HG03460 (cell line): ENCODE measurements around the gene P2RY6.

Experiments
- ATAC-seq: cut with Tn5 transposase; IDR thresholded peaks from one replicate; pipeline ENCODE4 v1.9.1; 2021; ENCODE audit not compliant: unreplicated experiment

Gene P2RY6

DNA sequence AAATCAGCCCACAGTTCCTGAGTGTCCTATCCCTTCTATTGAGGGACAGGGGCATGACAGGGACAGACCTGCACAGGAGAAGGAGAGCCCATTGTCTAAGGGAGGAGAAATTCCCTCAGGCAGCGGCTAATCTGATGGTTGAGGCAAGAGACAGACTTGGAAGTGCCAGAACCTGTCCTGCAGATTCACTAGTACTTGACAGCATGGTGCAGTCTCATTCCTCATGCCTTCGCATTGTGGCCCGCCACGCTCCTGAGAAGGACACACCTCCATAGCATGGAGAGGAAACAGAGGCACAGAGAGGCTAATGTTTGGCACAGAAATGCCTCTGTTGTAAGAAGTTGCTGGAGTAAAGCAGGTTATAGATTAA, 3.2 kb downstream of the P2RY6 start:
- ATAC-seq, result no peak

DNA sequence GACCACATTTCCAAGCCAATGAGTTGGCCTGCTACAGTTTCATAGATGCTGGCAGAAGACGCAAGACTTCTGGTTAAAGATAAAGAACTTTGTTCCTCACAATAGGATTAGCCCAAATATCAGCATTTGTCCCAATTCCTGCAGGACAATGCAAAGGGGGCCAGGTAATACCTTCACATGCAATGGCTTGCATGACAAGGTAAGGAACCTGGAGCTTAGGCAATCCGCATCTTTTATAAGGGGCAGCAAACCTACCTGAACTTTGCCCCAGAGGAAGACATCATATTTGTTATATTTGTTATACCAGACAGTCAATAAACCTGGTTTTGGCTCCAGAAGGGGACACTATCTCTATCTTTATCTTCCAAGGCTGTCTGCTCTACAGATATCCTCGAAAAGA, 5.3 kb downstream of the P2RY6 start:
- ATAC-seq, result no peak

DNA sequence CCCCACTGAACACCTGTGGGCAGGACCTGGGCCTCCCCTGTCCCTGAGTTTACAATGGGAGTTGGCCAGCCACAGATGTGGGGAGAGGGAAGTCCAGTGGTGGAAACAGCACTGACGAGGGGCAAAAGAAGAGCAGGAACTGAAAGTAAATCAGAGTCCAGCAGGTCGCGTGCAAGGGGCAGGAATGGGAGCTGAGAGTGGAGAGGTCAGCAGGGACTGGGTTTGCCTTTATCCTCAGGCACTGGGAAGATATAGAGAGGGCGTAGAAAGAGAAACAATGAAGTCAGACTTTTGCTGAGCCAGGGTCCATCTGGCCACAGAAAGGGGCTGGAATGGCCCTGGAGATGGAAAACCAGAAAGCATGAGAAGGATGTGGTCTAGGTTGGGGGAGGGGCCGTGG, 8.5 kb downstream of the P2RY6 start:
- no peak for ATAC-seq

DNA sequence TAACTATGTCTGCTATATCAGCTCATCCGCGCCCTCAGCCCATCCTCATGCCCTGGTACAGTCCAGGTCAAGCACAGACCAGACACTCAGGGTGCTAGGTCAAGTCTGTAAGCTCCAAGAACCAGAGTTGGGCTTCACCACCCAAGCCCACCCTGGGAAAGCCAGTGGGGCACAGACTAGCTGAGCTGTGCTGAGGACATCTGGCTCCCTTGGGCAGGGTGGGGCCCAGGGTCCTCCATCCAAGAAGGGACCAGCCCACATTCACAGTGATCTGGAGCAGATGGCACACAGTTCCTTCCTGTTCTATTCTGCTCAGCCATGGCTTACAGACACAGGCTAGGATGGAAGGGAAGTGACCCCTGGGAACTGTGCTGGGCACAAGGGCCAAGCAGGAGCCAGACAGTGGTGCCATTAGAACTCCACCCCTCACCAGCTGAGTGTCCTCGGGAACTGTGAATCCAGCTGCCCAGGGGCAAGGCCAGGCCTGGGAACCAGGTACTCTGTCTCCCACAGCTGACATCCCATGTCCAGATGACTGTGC, 9.1 kb downstream of the P2RY6 start:
- no peak for ATAC-seq

DNA sequence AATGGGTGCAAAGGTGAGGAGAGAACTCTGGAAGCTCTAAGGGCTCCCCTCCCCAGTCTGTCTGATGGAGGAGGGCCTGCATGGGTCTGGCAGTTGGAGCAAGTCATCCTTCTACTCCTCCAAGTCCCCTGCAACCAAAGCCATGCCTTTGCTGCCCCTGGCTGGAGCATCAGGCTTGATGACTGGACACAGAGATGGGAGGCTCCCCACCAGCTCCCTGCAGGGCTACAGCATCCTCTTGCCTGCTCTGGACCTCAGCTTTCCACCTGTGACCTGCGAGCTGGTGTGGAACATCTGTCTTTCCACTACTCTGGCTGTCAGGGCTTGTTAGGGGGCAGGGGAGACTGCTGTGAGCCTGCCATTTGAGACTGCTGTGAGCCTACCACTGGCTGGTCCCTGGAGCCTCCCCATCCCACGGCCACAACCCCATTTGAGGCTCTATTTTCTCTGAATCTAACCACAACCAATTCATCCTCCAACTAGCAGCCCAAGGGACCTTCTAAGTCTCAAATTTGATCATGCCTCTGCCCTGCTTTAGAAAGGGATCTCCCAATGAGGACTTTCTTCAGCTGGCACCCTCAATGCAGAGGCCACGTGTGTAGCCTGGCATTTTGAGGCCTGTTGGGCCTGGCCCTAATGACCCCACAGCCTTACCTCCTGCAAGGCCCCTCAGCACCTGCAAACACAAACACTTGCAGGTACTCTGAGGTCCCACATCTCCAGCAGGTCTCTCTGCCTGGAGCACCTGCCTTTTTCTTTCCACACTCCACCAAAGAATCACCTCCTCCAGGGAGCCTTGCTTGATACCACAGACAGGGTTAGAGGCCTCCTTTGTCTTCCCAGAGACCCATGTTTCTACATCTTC, 9.9 kb downstream of the P2RY6 start:
- no peak for ATAC-seq

DNA sequence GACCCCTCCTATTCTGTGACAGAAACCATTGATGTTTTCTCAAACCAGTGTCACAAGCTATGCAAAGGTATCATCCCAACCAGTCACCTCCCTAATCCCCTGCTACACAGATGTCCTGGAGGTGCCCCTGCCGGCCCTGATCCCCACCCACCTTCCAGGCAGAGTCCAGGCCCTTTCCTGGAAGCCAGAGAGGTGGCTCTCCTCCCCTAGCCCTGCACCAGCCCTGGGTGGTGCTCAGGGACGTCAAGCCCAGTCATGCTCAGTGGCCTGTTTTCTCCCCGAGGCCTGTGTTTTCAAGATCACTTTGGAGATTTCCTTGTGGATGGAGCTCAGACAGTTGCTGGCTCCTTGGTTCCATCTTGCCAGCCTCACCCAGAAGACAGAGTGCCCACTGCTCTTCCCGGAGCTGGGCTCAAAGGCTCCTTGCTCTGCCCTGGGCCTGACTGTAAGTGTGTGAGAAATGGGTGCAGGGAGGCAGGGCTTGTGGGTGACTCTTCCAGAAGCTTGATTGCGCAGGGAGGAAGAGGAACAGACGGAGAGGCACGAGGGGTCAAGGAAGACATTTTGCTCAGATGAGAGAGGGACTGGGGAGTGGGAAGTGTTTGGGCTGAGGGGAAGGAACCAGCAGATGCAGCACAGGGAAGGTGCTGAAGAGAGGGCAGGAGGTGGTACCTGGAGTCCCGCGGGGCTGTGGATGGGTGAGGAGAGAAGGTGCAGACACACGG, 11.3 kb downstream of the P2RY6 start:
- no peak for ATAC-seq

DNA sequence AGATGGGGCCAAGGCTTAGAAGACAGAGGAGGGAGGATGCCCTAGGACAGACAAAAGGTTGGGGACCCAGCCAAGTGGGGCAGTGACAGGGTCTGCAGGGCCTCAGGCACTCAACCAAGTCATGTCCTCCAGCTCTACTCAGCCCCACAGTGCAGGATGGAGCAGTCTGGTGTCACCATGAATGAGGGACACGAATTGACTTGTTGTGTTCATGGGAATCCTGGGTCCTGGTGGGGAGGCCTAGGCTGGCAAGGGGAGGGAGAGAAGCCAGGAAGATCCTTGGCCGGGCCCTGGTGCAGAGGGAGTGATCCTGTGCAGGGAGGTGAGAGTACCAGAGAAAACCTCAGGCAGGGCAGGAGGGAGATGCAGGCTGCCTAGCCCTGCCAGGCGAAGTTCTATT, 12.0 kb downstream of the P2RY6 start:
- ATAC-seq, result no peak

DNA sequence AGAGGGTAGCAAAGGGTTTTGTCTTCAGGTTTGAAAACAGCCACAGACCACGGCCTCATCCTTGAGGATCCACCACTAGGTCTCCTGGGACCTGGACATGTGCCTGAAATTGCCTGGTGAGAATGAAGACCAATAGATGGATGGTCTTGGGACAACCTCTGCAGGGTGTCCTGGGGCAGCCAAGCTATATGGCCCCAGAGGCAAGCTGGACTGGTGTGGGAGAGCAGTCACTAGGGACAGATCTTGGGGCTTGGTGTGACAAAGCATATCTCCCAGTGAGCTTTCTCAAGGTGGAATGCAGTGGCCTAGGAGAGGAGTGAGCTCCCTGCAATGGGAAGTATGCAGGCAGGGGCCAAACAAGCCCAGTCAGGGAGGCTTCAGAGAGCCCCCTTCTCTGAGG, 13.6 kb downstream of the P2RY6 start:
- no peak for ATAC-seq

DNA sequence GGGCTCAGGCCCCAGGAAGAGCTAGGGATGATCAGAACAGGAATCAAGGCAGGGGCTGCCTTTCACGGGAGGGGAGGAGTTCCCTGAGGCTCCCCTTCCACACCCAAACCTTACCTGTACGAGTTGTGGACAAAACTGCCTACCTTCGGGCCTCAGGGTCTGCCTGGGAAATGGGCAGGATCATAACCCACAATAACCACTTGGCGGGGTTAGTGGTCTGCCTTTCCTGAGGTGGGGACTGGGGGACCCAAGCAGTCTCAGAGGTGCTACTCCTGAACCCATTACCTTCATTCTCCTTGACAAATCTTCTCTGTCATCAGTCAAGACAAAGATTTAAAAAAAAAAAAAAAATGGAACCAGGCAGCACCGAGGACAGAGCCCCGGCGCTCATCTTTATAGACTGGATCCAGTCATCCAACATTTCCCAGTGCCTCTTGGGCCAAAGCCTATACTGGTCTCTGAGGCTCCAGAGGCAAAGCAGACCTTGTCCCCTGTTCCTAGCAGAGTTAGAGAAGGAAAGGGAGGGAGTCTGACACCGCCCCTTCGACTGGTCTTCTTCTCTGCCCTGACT, 14.2 kb downstream of the P2RY6 start:
- no peak for ATAC-seq

DNA sequence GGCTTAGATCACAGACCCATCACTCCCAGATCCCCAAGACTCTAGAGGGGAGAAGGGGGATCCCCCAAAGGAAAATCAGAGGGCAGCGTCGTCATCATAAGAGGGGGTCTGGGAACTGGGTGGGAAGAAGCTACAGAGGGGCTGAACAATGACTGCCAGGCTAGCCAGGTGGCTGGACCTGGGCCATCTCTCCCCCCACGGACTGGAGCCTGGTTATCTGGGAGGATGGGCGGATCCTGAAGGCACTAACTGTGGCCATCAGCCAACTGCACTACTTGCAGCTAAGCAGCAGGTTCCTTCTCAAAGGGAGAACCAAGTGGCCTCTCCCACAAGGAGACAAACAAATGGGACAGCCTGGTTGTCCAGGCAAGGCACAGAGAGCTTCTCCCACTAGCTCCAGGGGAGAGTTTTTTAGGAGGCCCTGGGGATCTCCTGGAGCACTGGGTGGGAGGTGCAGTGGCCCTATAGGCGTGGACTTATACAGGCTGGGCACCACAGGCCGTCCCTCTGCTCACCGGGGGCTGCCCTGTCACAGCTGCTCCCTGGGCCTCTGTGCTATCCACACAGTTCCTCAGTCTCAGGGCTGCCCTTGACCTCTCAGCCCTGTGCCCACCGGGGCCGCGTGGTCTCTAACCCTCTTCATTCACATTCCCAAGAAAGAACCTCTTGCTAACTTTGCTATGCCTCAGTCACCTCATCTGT, 15.4 kb downstream of the P2RY6 start:
- ATAC-seq, result no peak

DNA sequence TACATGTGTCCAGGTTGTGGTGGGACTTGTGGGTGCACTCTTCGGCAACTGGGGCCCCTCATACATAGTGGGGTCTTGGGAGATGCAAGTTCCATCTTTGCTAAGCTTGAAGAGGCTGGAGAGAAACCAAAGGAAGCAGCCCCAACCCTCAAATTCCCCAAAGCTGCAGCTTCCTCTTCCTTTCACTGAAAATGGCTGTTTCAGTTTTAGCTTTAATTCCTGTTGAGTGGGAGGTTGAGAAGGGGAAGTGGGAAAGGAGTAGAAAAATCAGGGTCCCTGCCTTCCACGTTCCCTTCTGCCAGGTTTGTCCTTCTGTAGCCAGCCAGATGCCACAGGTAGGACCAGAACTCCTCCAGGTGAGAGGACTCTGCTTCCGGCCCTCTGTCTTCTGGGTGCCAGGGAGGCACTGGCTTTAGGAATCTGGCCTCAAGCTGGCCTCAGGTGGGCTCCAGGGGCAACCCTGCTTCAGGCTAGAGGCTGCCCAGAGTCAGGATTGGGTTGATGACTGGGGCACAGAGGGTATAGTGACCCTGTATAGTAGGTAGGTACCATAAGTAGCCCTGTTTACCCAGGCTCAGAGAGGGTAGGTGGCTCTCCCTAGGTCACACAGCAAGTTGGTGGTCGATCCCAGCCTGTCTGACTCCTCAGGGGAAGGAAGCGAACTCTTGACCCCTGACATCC, 16.2 kb downstream of the P2RY6 start:
- no peak for ATAC-seq

DNA sequence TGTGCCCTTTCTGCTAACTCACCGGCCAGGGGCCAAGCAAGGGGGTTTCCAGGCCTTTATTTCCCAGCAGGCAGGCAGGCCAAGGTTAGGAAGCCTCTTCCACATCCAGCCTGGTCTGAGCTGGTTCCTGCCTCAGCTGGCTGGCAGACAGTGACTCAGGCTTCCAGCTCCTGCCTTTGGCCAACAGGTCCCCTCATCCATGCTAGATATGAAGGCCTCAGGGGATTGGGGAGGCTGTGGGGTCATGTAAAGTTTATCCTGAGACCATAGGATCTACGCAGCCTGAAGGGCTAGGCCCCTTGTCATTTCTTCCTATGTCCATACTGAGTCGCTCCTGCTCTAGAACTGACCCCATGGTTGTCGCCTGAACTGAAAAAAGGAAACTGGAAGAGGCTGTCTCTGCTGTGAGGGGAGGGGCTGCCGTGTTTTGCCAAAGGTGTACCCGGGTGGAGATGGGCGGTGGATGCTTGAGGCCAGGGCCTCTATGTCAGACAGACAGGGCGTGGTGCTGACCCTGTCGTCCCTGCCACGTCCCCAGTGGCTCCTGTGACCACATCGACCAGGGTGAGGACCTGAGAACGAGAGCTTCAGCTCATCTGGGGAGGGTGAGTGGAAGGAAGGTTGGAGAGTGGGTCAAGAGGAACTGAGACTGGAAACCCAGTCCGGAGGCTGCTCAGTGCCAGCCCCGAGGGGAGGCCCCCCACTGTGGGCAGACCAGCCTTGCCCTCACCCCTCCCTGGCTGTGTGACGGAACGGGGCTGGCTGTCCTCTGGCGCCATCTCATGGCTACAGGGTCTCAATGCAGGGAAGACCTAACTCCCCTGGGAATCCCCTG, 17.0 kb downstream of the P2RY6 start:
- no peak for ATAC-seq

DNA sequence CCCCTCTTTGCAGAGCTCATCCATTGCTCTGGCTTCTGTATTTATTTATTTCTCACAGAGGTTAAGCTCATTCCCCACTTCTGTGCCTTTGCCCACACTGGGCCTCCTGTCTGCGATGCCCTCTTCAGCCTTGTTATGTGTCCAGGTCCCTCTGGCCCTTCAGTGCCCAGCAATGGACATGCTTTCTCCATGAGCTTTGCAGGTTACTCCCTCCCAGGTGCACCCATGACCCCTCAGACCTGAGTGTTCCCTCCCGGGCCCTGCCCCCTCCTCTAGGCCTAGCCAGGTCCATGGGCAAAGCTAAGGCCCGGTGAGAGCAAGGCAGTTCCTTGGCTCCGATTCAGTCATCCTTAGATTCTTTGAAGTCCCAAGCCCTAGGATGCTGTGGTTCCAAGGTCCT, 18.4 kb downstream of the P2RY6 start:
- no peak for ATAC-seq

DNA sequence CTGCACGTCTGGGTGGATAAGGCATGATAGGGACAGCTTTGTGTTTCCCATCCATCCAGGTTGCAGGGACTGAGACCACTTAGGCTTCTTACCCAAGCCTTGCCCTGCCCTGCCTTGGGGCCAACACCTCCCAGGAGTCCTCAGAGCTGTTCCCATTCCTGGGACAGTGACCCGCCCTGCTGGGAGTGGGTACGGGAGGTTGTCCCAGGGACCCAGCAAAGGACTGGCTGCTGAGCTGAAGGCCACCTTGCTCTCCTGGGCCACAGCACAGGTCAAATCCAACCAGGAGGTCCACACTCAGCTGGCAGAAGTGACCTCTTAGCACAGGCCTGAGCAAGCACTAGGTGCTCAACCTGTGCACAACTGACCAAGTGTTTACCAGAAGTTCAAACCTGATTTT, 19.1 kb downstream of the P2RY6 start:
- no peak for ATAC-seq

DNA sequence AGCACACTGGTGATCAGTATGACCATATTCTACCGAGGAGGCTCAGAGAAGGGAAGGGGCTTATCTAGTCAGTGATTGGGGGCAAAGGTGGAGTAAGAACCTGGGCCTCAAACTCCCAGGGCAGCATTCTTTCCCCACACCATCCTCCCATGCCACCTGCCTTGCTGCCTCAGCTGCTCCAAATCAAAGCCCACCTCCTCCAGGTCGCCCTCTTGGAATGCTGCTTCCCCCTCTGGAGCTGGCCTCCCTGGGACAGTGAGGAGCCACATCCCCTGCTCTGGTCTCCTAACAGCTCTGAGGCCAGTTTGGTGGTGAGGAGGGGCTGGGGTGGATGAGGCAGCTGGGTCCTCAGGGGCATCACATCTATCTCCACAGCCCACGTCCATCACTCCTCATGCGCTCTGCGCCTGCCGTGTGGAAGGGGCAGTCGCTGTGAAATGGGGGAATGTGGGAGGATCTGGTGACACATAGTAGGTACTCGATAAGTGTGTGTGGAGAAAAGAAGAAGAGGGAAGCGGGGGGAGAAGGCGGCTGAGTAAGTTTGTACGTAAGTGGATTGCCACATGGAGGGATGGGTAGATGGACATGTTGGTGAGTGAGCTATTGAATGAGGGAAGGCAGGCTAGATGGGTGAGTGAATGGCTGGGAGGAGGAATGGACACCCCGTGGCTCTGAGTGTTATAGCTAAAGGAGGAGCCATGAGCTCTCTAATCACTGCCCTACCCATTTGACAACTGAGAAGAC, 19.8 kb downstream of the P2RY6 start:
- no peak for ATAC-seq

DNA sequence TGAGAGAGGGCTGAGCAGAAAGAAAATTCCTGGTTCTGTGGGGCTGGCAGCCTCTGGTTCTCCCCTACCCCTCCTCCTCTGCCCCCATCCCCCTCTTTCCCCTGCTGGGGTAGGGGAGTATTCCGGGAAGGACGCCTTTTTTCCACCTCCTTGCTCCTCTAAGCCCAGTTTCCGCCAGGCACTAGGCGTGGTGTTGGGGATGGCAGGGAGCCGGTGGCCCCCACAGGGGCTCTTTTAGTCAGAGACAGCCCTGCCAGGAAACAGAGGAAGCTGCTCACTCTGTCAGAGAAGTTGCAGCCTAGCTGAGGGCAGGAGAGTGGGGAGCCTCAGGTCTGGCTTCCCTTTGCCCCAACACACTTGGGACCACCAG, 20.4 kb downstream of the P2RY6 start:
- no peak for ATAC-seq

DNA sequence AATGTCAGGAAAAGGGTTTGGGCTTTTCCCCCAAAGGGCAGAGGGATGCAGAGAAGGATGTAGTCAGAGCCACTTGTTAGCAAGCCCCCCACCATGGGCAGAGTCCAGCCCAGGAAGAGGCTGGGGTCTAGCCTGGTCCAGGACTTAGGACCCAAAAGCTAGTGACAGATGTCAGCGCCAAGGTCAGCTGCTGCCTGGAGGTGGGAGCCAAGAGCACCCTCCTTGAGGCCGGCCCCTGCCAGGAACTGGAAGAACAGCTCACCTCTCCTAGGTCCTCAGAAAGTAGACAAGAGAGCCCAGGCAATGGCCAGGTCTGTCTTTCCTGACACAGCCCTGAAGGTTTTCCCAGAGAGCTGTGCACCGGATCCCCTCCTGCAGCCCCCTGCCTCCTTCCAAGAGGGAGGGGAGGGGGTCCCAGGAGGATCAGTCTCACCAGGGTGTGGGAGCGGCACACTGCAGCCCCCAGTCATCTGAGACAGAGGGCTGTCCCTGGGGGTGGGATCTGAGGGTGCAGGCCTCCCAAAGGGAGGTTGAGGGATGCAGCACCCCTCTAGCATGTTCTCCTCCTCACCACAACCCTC, 21.3 kb downstream of the P2RY6 start:
- no peak for ATAC-seq

DNA sequence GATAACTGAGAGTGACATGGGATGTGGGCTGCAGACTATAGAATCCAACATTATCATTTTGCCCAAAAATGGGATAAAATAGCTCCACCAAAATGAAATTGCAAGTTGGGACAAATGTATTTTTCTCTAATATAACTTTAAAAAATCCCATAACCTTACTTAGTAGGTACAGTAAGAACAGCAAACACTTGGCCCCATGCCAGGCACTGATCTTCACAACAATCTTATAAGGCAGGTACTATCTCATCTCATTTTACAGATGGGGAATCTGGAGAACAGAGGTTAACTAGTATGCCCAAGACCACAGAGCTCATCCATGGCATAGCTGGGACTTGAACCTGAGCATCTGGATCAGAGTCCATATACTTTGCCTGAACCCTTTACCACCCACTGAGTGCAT, 22.5 kb downstream of the P2RY6 start:
- no peak for ATAC-seq
